A673 (cell line): Measurements from ENCODE around the gene OOSP1.

Source experiments
- CTCF ChIP-seq: fragments of 300-800, 200-600 bp; sonication (generic); conservative IDR thresholded peaks from 2 replicates; pipeline ENCODE4 v1.5.1; 2017; ENCODE audit warnings: low read depth, mild to moderate bottlenecking, antibody characterized with exemption, low read length, moderate library complexity, mixed read lengths
- EZH2 ChIP-seq: fragments of 200-600 bp; sonication (generic); IDR thresholded peaks from 2 replicates; pipeline ENCODE4 v1.6.1; 2017; ENCODE audit warnings: borderline replicate concordance, low read depth, mild to moderate bottlenecking, mixed read lengths, antibody characterized with exemption, low read length; ENCODE audit not compliant: poor library complexity, severe bottlenecking

GRCh38 chr11:60003729-60004128, 65.5 kb downstream of the OOSP1 start:
- TF ChIP-seq CTCF (no peak), EZH2 (no peak)
